Right lobe of liver (tissue), 6 donors: ENCODE results near the gene FGA. TPM values are rescaled to one million over a fixed set of nuclear protein-coding genes. Genes with fewer than 3 reads are reported as not detected.

ENCODE experiments used
- ATAC-seq, 4 donors: fragments of 200-7000 bp; cut with Tn5 transposase; one replicate each; pipeline ENCODE4 v1.9.1; 2020; ENCODE audit warnings: mild to moderate bottlenecking in 4 of 4, moderate library complexity in 4 of 4
- DNase-seq, 3 donors: peaks; one replicate each; pipeline ENCODE4 v3.0.0-alpha.2; 2020
- H3K27ac ChIP-seq, 3 donors: fragments of 200-600 bp; one replicate each; pipeline ENCODE4 v1.8.0; 2022
- H3K27me3 ChIP-seq, 2 donors: fragments of 200-600 bp; one replicate each; pipeline ENCODE4 v1.8.0; 2022
- H3K36me3 ChIP-seq, 4 donors: fragments of 200-600 bp; sonication (generic) in 1 of 4; one replicate each; pipeline versions ENCODE4 v1.5.1 to v1.8.0; 2017 to 2022; ENCODE audit warnings: control low read depth in 1 of 4
- H3K4me1 ChIP-seq, 4 donors: fragments of 200-600 bp; sonication (generic) in 1 of 4; one replicate each; pipeline versions ENCODE4 v1.5.1 to v1.8.0; 2017 to 2022; ENCODE audit warnings: control low read depth in 1 of 4
- H3K4me3 ChIP-seq, 3 donors: fragments of 200-600 bp; one replicate each; pipeline ENCODE4 v1.8.0; 2022
- H3K9me3 ChIP-seq, 4 donors: fragments of 200-600 bp; sonication (generic) in 1 of 4; one replicate each; pipeline versions ENCODE4 v1.5.1 to v1.8.0; 2017 to 2022; ENCODE audit warnings: control low read depth in 1 of 4
- POLR2A ChIP-seq: fragments of 450-650 bp; IDR thresholded peaks from one replicate; pipeline ENCODE4 v1.6.1; 2017; ENCODE audit warnings: antibody characterized with exemption, mild to moderate bottlenecking
- WGBS: methylation state at CpG from one replicate; pipeline ENCODE4 v1.1.6; 2018; ENCODE audit warnings: low coverage, low lambda C conversion rate; ENCODE audit not compliant: insufficient coverage; ENCODE audit errors: missing lambda C conversion rate; 5-methylcytosine and 5-hydroxymethylcytosine counted together
- intact Hi-C, 2 donors: fragments of 100-400 bp; cut with DNase I; formaldehyde crosslinking; loops; one replicate each; pipeline versions ENCODE4 v1.11.2 to v1.14.1; 2022
- total RNA-seq, 6 experiments: library from RNA; depleted of rRNA in 2 of 6; stranded (reverse); fragments of >200 nt in 2 of 6; fragmentation: NEBNext Ultra II Directional in 3 of 6; extraction: Animal tissue kit (Norgen Biotek cat#: 25700) in 3 of 6; gene quantifications; one replicate each; pipeline versions ENCODE4 v1.1.0 to v1.2.4, GENCODE V29; 2016 to 2023
- TF ChIP-seq, protein P1 (sequence below), 4 donors: fragments of 200-600 bp in 3 of 4; fragments of 450-650 bp in 1 of 4; IDR thresholded peaks; one replicate each; pipeline versions ENCODE4 v1.5.1 to v1.8.0; 2016 to 2022; ENCODE audit warnings: antibody characterized with exemption in 4 of 4, mild to moderate bottlenecking in 2 of 4
- donor health status: DM: no; HTN: yes; CAD: no.
- donor health status: DM: no; HTN: no; CAD: no.
- donor health status: DM: no; HTN: no; CAD: no.
- donor health status: DM: no; HTN: yes; CAD: no.
- donor health status: DM: no; HTN: yes; CAD: no.

FGA gene
- total RNA-seq, 6 experiments from 2014 or later = 8,384 to 20,319 (median 15,496) TPM

DNA sequence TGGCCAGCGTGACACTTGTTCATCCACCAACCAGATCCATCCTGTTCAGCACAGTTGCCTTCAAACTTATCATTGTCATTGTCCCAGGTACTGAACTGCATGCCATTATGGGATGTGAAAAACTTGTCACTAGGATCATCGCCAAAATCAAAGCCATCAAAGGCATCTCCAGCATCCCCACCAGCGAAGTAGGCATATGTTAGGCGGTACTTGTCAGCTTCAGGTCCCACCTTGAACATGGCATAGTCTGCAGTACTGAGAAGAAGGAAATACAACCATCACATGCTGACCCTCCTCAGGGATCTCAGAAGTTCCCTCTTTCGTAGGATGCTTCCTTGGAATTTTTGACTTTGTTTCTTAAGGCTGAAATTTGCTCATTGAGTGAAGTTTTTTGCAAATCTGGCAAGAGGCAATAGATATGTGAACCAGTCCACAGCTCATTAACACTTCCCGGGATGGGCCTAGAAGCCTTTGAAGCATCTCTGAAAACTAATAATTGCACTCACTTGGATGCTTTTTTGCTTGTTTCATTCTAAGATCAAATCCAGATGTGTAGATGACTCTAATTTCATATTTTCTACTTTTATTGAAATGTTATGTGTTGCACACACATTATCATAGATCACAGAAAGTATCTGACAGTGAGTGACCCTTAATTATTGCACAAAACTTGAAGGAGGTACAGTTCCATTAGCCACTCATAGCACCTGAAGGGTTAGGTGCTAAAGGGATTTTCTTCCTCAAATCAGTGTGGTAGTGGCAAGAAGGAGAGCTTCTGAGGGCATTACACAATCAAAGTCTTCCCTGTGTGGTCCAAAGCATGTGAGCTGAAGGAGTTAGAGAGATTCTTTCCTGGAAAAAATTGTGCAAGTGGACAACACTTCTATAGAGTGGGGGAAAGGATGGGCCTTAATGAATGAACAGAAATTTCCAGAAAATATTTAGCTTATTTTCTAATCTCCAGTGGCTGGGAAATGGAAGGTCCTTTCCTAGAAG is 16.5 kb upstream of the FGA start:
- Histone ChIP-seq H3K27ac (peak overlapping the region in 2 of 3 donors; percentile 9 to 94), H3K4me3 (peak overlapping the region; percentile 28 to 67 (median 66)), H3K36me3 (peaks cover 11 to 74% (median 49%) of the 10 kb centered on the region in 4 donors), H3K9me3 (no peaks in the 10 kb centered on the region), H3K27me3 (no peaks in the 10 kb centered on the region), H3K4me1 (peaks cover 0 to 9% (median 0%) of the 10 kb centered on the region in 4 donors)
- intact Hi-C loops = no loop called here
- WGBS = 48% methylated on average over 6 of the region's 6 CpGs
- ATAC-seq (peak; percentile 2 to 53 (median 18)), DNase-seq (no peak)
- TF ChIP-seq, protein P1, sequence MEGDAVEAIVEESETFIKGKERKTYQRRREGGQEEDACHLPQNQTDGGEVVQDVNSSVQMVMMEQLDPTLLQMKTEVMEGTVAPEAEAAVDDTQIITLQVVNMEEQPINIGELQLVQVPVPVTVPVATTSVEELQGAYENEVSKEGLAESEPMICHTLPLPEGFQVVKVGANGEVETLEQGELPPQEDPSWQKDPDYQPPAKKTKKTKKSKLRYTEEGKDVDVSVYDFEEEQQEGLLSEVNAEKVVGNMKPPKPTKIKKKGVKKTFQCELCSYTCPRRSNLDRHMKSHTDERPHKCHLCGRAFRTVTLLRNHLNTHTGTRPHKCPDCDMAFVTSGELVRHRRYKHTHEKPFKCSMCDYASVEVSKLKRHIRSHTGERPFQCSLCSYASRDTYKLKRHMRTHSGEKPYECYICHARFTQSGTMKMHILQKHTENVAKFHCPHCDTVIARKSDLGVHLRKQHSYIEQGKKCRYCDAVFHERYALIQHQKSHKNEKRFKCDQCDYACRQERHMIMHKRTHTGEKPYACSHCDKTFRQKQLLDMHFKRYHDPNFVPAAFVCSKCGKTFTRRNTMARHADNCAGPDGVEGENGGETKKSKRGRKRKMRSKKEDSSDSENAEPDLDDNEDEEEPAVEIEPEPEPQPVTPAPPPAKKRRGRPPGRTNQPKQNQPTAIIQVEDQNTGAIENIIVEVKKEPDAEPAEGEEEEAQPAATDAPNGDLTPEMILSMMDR (IDR thresholded peaks at IDR 0.05) = no peak
- peak; percentile 72 for TF ChIP-seq POLR2A

DNA sequence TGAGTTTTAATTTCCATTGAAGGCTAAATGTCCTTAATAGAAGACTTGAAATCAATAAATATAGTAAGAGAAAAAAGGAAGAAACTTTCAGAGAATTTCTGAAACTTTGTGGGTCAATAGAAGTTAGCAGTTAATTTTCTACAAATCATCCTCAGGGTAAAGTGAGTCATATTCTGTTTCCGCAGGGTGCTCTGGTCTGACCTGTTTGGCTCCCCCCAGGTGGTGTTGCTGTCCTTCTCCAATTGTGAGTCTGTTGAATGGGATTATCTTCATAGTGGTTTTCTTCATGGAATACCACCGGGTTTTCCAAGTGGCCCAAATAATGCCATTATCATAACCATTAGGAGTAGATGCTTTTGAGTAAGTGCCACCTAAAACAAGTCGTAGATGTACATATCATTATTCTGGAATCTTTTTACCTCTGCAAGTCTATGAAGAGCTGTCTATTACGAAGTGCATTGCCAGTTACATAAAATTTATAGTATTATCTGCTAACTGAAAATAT is 14.2 kb upstream of the FGA start:
- H3K27ac ChIP-seq = peak overlapping the region in 1 of 3 donors; percentile 30
- no peaks in the 10 kb centered on the region for H3K27me3 ChIP-seq
- H3K9me3 ChIP-seq = no peaks in the 10 kb centered on the region
- peak in 1 of 4 donors; percentile 8 for ATAC-seq
- DNase-seq = peak in 1 of 3 donors; percentile 37
- no peak overlapping the region for H3K4me3 ChIP-seq
- peaks cover 0 to 12% (median 0%) of the 10 kb centered on the region in 4 donors for H3K4me1 ChIP-seq
- H3K36me3 ChIP-seq = peaks cover under 1 to 59% (median 34%) of the 10 kb centered on the region in 4 donors
- 48% methylated on average over 4 of the region's 4 CpGs for WGBS
- TF ChIP-seq POLR2A = peak; percentile 83
- TF ChIP-seq, protein P1 (IDR thresholded peaks at IDR 0.05) = no peak
- intact Hi-C loops = no loop called here

DNA sequence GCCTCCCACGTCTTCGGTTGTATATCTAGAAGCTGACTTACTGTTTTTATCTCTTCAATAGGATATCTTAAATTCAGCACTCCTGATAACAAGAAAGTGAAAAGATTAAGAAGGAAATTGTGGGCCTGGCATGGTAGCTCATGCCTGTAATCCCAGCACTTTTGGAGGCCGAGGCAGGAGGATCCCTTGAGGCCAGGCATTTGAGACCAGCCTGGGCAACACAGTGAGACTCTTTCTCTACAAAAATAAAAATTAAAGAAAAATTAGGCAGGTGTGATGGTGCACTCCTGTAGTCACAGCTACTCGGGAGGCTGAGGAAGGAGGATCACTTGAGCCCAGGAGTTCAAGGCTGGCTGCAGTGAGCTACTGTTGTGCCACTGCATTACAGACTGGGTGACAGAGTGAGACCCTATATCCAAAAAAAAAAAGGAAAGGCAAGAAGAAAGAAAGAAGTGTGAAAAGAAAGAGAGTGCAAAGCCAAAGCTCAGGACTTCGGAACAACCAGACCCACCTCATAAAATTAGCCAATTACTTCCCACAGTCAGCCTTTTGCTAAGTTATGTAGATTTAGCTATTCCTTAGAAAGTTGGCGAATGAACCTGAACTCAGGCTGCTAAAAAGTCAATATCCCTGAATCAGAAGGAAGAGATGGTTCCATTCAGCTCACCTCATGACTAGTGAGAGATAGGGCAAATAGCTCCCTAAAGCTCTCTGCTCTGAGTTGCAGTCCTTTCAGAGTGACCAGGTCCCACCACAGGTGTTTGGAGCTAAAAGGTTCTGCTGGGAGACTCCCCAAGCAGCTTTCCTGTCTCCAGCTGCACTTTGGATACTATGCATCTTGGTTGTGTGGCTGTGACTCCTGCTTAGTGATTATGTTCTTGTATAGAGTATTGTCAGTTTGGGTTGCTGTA is 12.7 kb upstream of the FGA start:
- ATAC-seq = peak; percentile 2 to 38 (median 14)
- Histone ChIP-seq H3K4me1 (peaks cover 0 to 27% (median 0%) of the 10 kb centered on the region in 4 donors), H3K9me3 (no peaks in the 10 kb centered on the region), H3K27ac (peak overlapping the region in 1 of 3 donors; percentile 30), H3K36me3 (peaks cover 0 to 48% (median 24%) of the 10 kb centered on the region in 4 donors), H3K4me3 (no peak overlapping the region), H3K27me3 (no peaks in the 10 kb centered on the region)
- intact Hi-C loops = no loop called here
- TF ChIP-seq POLR2A = peak; percentile 91
- TF ChIP-seq, protein P1 (IDR thresholded peaks at IDR 0.05) = no peak
- DNase-seq = peak in 1 of 3 donors; percentile 49
- 28% methylated on average over 6 of the region's 6 CpGs for WGBS

DNA sequence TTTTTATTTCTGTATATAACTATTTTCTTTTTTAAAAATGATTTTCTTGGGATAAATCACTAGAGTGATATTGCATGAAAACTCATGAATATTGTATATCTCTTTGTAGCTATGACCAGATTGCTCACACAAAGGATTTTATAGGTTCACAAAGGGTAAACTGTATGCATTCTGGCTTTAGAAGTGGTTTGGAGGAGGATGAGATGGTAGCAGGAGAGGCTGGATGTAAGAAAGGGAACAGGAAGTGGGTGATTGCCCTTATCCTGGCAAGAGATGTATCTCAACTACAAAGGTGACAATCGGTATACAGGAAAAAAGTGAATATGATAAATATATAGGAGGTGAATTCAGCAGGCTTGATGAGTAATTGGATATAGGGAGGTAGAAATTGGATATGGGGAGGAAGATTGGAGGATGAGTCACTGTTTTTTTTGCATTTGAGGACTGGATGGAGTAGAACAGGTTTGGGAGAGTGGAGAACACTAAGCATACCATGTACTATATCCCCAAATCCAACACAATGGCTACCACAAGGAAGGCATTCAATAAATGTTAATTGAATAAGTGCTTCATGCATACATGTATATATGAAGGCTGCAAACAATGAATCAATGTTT is 12.0 kb upstream of the FGA start:
- Histone ChIP-seq H3K9me3 (no peaks in the 10 kb centered on the region), H3K36me3 (peaks cover 0 to 40% (median 19%) of the 10 kb centered on the region in 4 donors), H3K4me1 (peaks cover 0 to 28% (median 0%) of the 10 kb centered on the region in 4 donors), H3K4me3 (no peak overlapping the region), H3K27me3 (no peaks in the 10 kb centered on the region), H3K27ac (peak overlapping the region in 1 of 3 donors; percentile 30)
- intact Hi-C loops = no loop called here
- DNase-seq (no peak), ATAC-seq (peak in 1 of 4 donors; percentile 25)
- TF ChIP-seq POLR2A = no peak
- TF ChIP-seq, protein P1 (IDR thresholded peaks at IDR 0.05) = no peak
- WGBS = 6% methylated on average over 1 of the region's 1 CpG
